ENCODE results near the gene CPM. TPM values are rescaled to one million over a fixed set of nuclear protein-coding genes. Genes with fewer than 3 reads are reported as not detected.

The CPM gene
- total RNA-seq, 1 experiment from 2014 or later: 0.96 TPM

DNA sequence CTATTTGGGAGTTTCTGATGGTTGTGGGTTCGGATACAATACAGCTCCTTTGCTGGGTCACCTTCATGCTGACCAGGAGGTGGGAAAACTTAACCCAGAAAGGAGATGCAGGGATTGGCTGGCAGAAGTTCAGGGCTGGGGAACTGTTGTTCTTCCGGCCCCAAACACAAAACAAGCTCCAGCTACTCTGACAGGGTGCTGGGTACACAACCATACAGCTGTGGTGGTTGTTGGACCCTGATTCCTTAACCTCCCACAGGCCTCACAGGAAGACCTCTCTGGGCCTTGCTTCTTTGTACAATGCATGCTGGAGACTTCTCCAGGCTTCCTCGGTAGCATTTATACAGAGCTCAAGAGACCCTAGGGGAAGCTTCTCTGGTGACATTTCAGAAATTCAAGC is 47.6 kb downstream of the CPM start:
- no peak for ATAC-seq
- ChIA-PET POLR2A (no interaction called here), CTCF (no interaction called here)

More for the DNA sequence above, 47.6 kb downstream of the CPM start:
- Mint-ChIP-seq H3K27me3 (ENCODE audit: low read depth) (no peaks in the 10 kb centered on the region), H3K4me1 (no peaks in the 10 kb centered on the region; the same call in 1 of the 2 replicates), H3K27ac (no peak overlapping the region), H3K4me3 (no peak overlapping the region), H3K9me3 (peaks cover 6% of the 10 kb centered on the region), H3K36me3 (no peaks in the 10 kb centered on the region)
- DNase-seq (ENCODE audit: low spot score): no peak
- TF ChIP-seq FOXK1 (CRISPR knock-in tag; IDR thresholded peaks at IDR 0.05) (no peak), GRHL2 (CRISPR knock-in tag; IDR thresholded peaks at IDR 0.05; ENCODE audit: insufficient replicate concordance, severe bottlenecking) (no peak), ETV6 (CRISPR knock-in tag; IDR thresholded peaks at IDR 0.05) (no peak), HMGA2 (CRISPR knock-in tag; IDR thresholded peaks at IDR 0.05) (no peak), ZNF232 (CRISPR knock-in tag; IDR thresholded peaks at IDR 0.05) (no peak), ATF6 (CRISPR knock-in tag; IDR thresholded peaks at IDR 0.05) (no peak), GTF2I (CRISPR knock-in tag; conservative IDR thresholded peaks at IDR 0.05) (no peak), ESRRA (CRISPR knock-in tag; IDR thresholded peaks at IDR 0.05; ENCODE audit: borderline replicate concordance) (no peak), SOX15 (CRISPR knock-in tag; IDR thresholded peaks at IDR 0.05) (no peak), ZNF532 (CRISPR knock-in tag; IDR thresholded peaks at IDR 0.05; ENCODE audit: borderline replicate concordance) (no peak), IRF1 (CRISPR knock-in tag; IDR thresholded peaks at IDR 0.05) (no peak), E2F4 (CRISPR knock-in tag; IDR thresholded peaks at IDR 0.05; ENCODE audit: borderline replicate concordance, low read depth) (no peak), ZNF281 (CRISPR knock-in tag; IDR thresholded peaks at IDR 0.05) (no peak)
- TF ChIP-seq, protein P1, sequence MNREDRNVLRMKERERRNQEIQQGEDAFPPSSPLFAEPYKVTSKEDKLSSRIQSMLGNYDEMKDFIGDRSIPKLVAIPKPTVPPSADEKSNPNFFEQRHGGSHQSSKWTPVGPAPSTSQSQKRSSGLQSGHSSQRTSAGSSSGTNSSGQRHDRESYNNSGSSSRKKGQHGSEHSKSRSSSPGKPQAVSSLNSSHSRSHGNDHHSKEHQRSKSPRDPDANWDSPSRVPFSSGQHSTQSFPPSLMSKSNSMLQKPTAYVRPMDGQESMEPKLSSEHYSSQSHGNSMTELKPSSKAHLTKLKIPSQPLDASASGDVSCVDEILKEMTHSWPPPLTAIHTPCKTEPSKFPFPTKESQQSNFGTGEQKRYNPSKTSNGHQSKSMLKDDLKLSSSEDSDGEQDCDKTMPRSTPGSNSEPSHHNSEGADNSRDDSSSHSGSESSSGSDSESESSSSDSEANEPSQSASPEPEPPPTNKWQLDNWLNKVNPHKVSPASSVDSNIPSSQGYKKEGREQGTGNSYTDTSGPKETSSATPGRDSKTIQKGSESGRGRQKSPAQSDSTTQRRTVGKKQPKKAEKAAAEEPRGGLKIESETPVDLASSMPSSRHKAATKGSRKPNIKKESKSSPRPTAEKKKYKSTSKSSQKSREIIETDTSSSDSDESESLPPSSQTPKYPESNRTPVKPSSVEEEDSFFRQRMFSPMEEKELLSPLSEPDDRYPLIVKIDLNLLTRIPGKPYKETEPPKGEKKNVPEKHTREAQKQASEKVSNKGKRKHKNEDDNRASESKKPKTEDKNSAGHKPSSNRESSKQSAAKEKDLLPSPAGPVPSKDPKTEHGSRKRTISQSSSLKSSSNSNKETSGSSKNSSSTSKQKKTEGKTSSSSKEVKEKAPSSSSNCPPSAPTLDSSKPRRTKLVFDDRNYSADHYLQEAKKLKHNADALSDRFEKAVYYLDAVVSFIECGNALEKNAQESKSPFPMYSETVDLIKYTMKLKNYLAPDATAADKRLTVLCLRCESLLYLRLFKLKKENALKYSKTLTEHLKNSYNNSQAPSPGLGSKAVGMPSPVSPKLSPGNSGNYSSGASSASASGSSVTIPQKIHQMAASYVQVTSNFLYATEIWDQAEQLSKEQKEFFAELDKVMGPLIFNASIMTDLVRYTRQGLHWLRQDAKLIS (CRISPR knock-in tag; IDR thresholded peaks at IDR 0.05; ENCODE audit: borderline replicate concordance): no peak

Measured in WTC11 (cell line).